Liver (tissue), 9 donors: ENCODE results near the gene MDGA2. TPM values are rescaled to one million over a fixed set of nuclear protein-coding genes. Genes with fewer than 3 reads are reported as not detected.

Experiments
- DNase-seq: peaks from one replicate; pipeline ENCODE4 v3.0.0-alpha.2; 2017; ENCODE audit warnings: low spot score
- H3K27ac ChIP-seq, 2 donors: one replicate each; pipeline ENCODE4 v1.7.0; 2013; ENCODE audit warnings: inconsistent platforms in 2 of 2, low read length in 2 of 2, control low read depth in 1 of 2, low read depth in 1 of 2, mild to moderate bottlenecking in 1 of 2
- H3K27me3 ChIP-seq, 4 donors: one replicate each; pipeline versions ENCODE4 v1.6.1 to v1.7.0; 2013; ENCODE audit warnings: low read length in 3 of 4, inconsistent platforms in 1 of 4, mild to moderate bottlenecking in 1 of 4, moderate library complexity in 1 of 4; ENCODE audit not compliant: control insufficient read depth in 4 of 4, insufficient read depth in 4 of 4
- H3K36me3 ChIP-seq, 4 donors: one replicate each; pipeline versions ENCODE4 v1.6.1 to v1.7.0; 2013; ENCODE audit warnings: low read length in 3 of 4, mild to moderate bottlenecking in 3 of 4, low read depth in 1 of 4, moderate library complexity in 1 of 4; ENCODE audit not compliant: control insufficient read depth in 4 of 4, insufficient read depth in 3 of 4
- H3K4me1 ChIP-seq, 4 donors: one replicate each; pipeline versions ENCODE4 v1.6.1 to v1.7.0; 2013; ENCODE audit warnings: low read length in 3 of 4, mild to moderate bottlenecking in 3 of 4, moderate library complexity in 1 of 4; ENCODE audit not compliant: control insufficient read depth in 4 of 4, insufficient read depth in 4 of 4
- H3K4me3 ChIP-seq, 3 donors: one replicate each; pipeline versions ENCODE4 v1.6.1 to v1.7.0; 2013; ENCODE audit warnings: low read length in 3 of 3, control low read depth in 1 of 3, low read depth in 1 of 3, mild to moderate bottlenecking in 1 of 3
- H3K9ac ChIP-seq, 2 donors: one replicate each; pipeline ENCODE4 v1.7.0; 2013; ENCODE audit warnings: low read length in 2 of 2, mild to moderate bottlenecking in 2 of 2, moderate library complexity in 2 of 2, control low read depth in 1 of 2, low read depth in 1 of 2
- H3K9me3 ChIP-seq, 4 donors: one replicate each; pipeline versions ENCODE4 v1.6.1 to v1.7.0; 2013; ENCODE audit warnings: low read length in 3 of 4; ENCODE audit not compliant: control insufficient read depth in 4 of 4
- EGR1 ChIP-seq, 2 donors: IDR thresholded peaks; 2 replicates each; pipeline ENCODE4 v1.6.1; 2016 to 2018; ENCODE audit warnings: antibody characterized with exemption in 2 of 2, low read depth in 2 of 2
- FOXA1 ChIP-seq: IDR thresholded peaks from 2 replicates; pipeline ENCODE4 v1.6.1; 2016; ENCODE audit warnings: antibody characterized with exemption
- FOXA2 ChIP-seq: IDR thresholded peaks from 2 replicates; pipeline ENCODE4 v1.6.1; 2016; ENCODE audit warnings: antibody characterized with exemption
- GABPA ChIP-seq, 2 donors: IDR thresholded peaks in 1 of 2; conservative IDR thresholded peaks in 1 of 2; 2 replicates each; pipeline ENCODE4 v1.6.1; 2016; ENCODE audit warnings: antibody characterized with exemption in 2 of 2, mild to moderate bottlenecking in 1 of 2, moderate library complexity in 1 of 2
- HNF4A ChIP-seq, 2 donors: conservative IDR thresholded peaks; 2 replicates each; pipeline ENCODE4 v1.6.1; 2016; ENCODE audit warnings: antibody characterized with exemption in 2 of 2, mild to moderate bottlenecking in 2 of 2
- JUND ChIP-seq, 2 donors: IDR thresholded peaks; 2 replicates each; pipeline ENCODE4 v1.6.1; 2016; ENCODE audit warnings: antibody characterized with exemption in 2 of 2
- NR2F2 ChIP-seq: IDR thresholded peaks from 2 replicates; pipeline ENCODE4 v1.6.1; 2016; ENCODE audit warnings: antibody characterized with exemption
- RAD21 ChIP-seq, 2 donors: IDR thresholded peaks; 2 replicates each; pipeline ENCODE4 v1.6.1; 2016; ENCODE audit warnings: antibody characterized with exemption in 2 of 2, mild to moderate bottlenecking in 2 of 2
- YY1 ChIP-seq: IDR thresholded peaks from 2 replicates; pipeline ENCODE4 v1.6.1; 2016; ENCODE audit warnings: antibody characterized with exemption, mild to moderate bottlenecking
- ZBTB33 ChIP-seq: IDR thresholded peaks from 2 replicates; pipeline ENCODE4 v1.6.1; 2016; ENCODE audit warnings: antibody characterized with exemption
- WGBS: extraction: QIAGEN DNeasy Blood & Tissue Kit; methylation state at CpG from one replicate; pipeline ENCODE4 v1.1.7; 2013; 5-methylcytosine and 5-hydroxymethylcytosine counted together
- polyA plus RNA-seq, 2 donors: library from polyadenylated mRNA; stranded (reverse) in 1 of 2; unstranded in 1 of 2; fragments of 200-250 nt in 1 of 2; fragments of >200 nt in 1 of 2; fragmentation: Nextera tagmentation in 1 of 2; extraction: Ambion mirVana in 1 of 2; gene quantifications; one replicate each; pipeline versions ENCODE4 v1.2.1 to v1.2.3, GENCODE V29; 2013 to 2015
- total RNA-seq, 2 donors: library from RNA; depleted of rRNA; stranded (reverse); fragments of >200 nt; gene quantifications; one replicate each; pipeline ENCODE4 v1.2.3, GENCODE V29; 2014
- TF ChIP-seq, protein P1 (sequence below): IDR thresholded peaks from 2 replicates; pipeline ENCODE4 v1.6.1; 2016; ENCODE audit warnings: antibody characterized with exemption, mild to moderate bottlenecking
- TF ChIP-seq, protein P2 (sequence below): fragments of 150-350 bp; IDR thresholded peaks from 2 replicates; pipeline ENCODE4 v1.5.1; 2017; ENCODE audit warnings: improper control_type of control experiment, low read depth, low read length; ENCODE audit not compliant: missing input control
- TF ChIP-seq, protein P3 (sequence below): IDR thresholded peaks from 2 replicates; pipeline ENCODE4 v1.6.1; 2016; ENCODE audit warnings: antibody characterized with exemption
- TF ChIP-seq, protein P4 (sequence below): IDR thresholded peaks from 2 replicates; pipeline ENCODE4 v1.6.1; 2016; ENCODE audit warnings: antibody characterized with exemption
- donor health status: healthy.
- donor health status: healthy.
- donor health status: healthy.
- donor health status: healthy.
- donor health status: healthy.

The MDGA2 gene
- total and polyA plus RNA-seq, 4 donors = 0.05 to 0.33 (median 0.19) TPM

DNA sequence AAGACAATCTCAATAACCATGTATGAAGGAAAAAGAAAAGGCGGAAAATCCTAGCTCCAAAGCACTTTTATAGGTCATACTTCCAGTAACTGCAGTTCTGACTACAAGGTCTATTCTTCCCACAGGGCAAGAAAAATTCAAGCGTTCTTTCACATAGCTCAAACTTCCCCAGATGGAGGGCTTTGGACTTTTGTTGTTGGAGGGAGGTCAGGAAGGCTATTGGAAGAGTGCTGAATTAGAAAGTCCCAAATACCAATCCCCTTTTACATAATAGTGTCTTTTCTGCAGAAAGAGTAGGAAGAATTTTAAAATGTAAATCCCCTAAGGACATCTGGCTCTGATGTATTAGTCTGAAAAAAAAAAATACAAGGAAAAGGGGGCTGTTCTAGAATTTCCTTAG, 309.4 kb downstream of the MDGA2 start:
- no peak overlapping the region for H3K27ac ChIP-seq
- H3K9me3 ChIP-seq = no peaks in the 10 kb centered on the region
- TF ChIP-seq, protein P1, sequence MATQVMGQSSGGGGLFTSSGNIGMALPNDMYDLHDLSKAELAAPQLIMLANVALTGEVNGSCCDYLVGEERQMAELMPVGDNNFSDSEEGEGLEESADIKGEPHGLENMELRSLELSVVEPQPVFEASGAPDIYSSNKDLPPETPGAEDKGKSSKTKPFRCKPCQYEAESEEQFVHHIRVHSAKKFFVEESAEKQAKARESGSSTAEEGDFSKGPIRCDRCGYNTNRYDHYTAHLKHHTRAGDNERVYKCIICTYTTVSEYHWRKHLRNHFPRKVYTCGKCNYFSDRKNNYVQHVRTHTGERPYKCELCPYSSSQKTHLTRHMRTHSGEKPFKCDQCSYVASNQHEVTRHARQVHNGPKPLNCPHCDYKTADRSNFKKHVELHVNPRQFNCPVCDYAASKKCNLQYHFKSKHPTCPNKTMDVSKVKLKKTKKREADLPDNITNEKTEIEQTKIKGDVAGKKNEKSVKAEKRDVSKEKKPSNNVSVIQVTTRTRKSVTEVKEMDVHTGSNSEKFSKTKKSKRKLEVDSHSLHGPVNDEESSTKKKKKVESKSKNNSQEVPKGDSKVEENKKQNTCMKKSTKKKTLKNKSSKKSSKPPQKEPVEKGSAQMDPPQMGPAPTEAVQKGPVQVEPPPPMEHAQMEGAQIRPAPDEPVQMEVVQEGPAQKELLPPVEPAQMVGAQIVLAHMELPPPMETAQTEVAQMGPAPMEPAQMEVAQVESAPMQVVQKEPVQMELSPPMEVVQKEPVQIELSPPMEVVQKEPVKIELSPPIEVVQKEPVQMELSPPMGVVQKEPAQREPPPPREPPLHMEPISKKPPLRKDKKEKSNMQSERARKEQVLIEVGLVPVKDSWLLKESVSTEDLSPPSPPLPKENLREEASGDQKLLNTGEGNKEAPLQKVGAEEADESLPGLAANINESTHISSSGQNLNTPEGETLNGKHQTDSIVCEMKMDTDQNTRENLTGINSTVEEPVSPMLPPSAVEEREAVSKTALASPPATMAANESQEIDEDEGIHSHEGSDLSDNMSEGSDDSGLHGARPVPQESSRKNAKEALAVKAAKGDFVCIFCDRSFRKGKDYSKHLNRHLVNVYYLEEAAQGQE = no peak
- TF ChIP-seq FOXA2 (no peak), FOXA1 (no peak), JUND (IDR thresholded peaks at IDR 0.05) (no peak), RAD21 (IDR thresholded peaks at IDR 0.05) (no peak), HNF4A (conservative IDR thresholded peaks at IDR 0.05) (no peak), EGR1 (IDR thresholded peaks at IDR 0.05; ENCODE audit: low read depth in 2 of 2) (no peak), NR2F2 (no peak), ZBTB33 (no peak), YY1 (no peak)
- TF ChIP-seq, protein P2, sequence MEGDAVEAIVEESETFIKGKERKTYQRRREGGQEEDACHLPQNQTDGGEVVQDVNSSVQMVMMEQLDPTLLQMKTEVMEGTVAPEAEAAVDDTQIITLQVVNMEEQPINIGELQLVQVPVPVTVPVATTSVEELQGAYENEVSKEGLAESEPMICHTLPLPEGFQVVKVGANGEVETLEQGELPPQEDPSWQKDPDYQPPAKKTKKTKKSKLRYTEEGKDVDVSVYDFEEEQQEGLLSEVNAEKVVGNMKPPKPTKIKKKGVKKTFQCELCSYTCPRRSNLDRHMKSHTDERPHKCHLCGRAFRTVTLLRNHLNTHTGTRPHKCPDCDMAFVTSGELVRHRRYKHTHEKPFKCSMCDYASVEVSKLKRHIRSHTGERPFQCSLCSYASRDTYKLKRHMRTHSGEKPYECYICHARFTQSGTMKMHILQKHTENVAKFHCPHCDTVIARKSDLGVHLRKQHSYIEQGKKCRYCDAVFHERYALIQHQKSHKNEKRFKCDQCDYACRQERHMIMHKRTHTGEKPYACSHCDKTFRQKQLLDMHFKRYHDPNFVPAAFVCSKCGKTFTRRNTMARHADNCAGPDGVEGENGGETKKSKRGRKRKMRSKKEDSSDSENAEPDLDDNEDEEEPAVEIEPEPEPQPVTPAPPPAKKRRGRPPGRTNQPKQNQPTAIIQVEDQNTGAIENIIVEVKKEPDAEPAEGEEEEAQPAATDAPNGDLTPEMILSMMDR = no peak
- TF ChIP-seq, protein P3, sequence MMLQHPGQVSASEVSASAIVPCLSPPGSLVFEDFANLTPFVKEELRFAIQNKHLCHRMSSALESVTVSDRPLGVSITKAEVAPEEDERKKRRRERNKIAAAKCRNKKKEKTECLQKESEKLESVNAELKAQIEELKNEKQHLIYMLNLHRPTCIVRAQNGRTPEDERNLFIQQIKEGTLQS = no peak
- TF ChIP-seq, protein P4, sequence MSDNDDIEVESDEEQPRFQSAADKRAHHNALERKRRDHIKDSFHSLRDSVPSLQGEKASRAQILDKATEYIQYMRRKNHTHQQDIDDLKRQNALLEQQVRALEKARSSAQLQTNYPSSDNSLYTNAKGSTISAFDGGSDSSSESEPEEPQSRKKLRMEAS = no peak
- no peak for DNase-seq
- H3K27me3 ChIP-seq = no peaks in the 10 kb centered on the region
- H3K4me1 ChIP-seq = no peaks in the 10 kb centered on the region
- H3K9ac ChIP-seq = no peak overlapping the region
- 72% methylated on average over 2 of the region's 2 CpGs for WGBS
- no peak overlapping the region for H3K4me3 ChIP-seq
- H3K36me3 ChIP-seq = no peaks in the 10 kb centered on the region

- H3K27ac ChIP-seq = no peak overlapping the region
- TF ChIP-seq ZBTB33 (no peak), GABPA (IDR thresholded peaks at IDR 0.05 in 1 of 2, conservative IDR thresholded peaks at IDR 0.05 in 1 of 2) (no peak)
- H3K4me1 ChIP-seq = no peaks in the 10 kb centered on the region
- WGBS = 76% methylated on average over 6 of the region's 6 CpGs
- H3K4me3 ChIP-seq = no peak overlapping the region
- H3K9ac ChIP-seq = no peak overlapping the region
- no peaks in the 10 kb centered on the region for H3K36me3 ChIP-seq
- H3K9me3 ChIP-seq = no peaks in the 10 kb centered on the region
- no peak for DNase-seq
- no peaks in the 10 kb centered on the region for H3K27me3 ChIP-seq
Observed at GRCh38 chr14:47365233-47365632, 310.2 kb downstream of the MDGA2 start.
